IPS-15b (cell line): ENCODE measurements around the gene BDKRB2.

ENCODE experiments used
- H3K27me3 ChIP-seq: one replicate; pipeline ENCODE4 v1.6.1; 2013; ENCODE audit warnings: low read length; ENCODE audit not compliant: control insufficient read depth, insufficient read depth
- H3K36me3 ChIP-seq: one replicate; pipeline ENCODE4 v1.6.1; 2013; ENCODE audit warnings: low read length; ENCODE audit not compliant: control insufficient read depth, insufficient read depth
- H3K4me1 ChIP-seq: one replicate; pipeline ENCODE4 v1.6.1; 2013; ENCODE audit warnings: mild to moderate bottlenecking, low read length; ENCODE audit not compliant: control insufficient read depth, insufficient read depth
- H3K4me3 ChIP-seq: one replicate; pipeline ENCODE4 v1.5.1; 2013; ENCODE audit warnings: low read depth, low read length
- H3K9ac ChIP-seq: one replicate; pipeline ENCODE4 v1.6.1; 2013; ENCODE audit warnings: low read depth, mild to moderate bottlenecking, low read length
- H3K9me3 ChIP-seq: one replicate; pipeline ENCODE4 v1.6.1; 2013; ENCODE audit warnings: mild to moderate bottlenecking, low read length; ENCODE audit not compliant: control insufficient read depth, insufficient read depth

Gene BDKRB2

GRCh38 chr14:96250485-96250884 lies 45.8 kb downstream of the BDKRB2 start:
- H3K4me3 ChIP-seq, result no peak overlapping the region

GRCh38 chr14:96251656-96252155 lies 47.1 kb downstream of the BDKRB2 start:
- Histone ChIP-seq H3K9ac (no peak overlapping the region), H3K9me3 (no peaks in the 10 kb centered on the region), H3K36me3 (no peaks in the 10 kb centered on the region), H3K4me3 (no peak overlapping the region), H3K4me1 (no peaks in the 10 kb centered on the region), H3K27me3 (no peaks in the 10 kb centered on the region)

More at GRCh38 chr14:96250485-96250884, 45.8 kb downstream of the BDKRB2 start:
- Histone ChIP-seq H3K9me3 (no peaks in the 10 kb centered on the region), H3K27me3 (no peaks in the 10 kb centered on the region), H3K4me1 (no peaks in the 10 kb centered on the region), H3K9ac (no peak overlapping the region), H3K36me3 (no peaks in the 10 kb centered on the region)

GRCh38 chr14:96252323-96252998 lies 47.8 kb downstream of the BDKRB2 start:
- H3K4me1 ChIP-seq, result no peaks in the 10 kb centered on the region
- no peak overlapping the region for H3K4me3 ChIP-seq
- no peak overlapping the region for H3K9ac ChIP-seq
- no peaks in the 10 kb centered on the region for H3K9me3 ChIP-seq
- no peaks in the 10 kb centered on the region for H3K27me3 ChIP-seq
- H3K36me3 ChIP-seq, result no peaks in the 10 kb centered on the region

- no peaks in the 10 kb centered on the region for H3K36me3 ChIP-seq
- H3K4me1 ChIP-seq, result no peaks in the 10 kb centered on the region
- no peaks in the 10 kb centered on the region for H3K27me3 ChIP-seq
- H3K9ac ChIP-seq, result no peak overlapping the region
- no peak overlapping the region for H3K4me3 ChIP-seq
- H3K9me3 ChIP-seq, result no peaks in the 10 kb centered on the region
Measured at GRCh38 chr14:96252999-96253539, 48.4 kb downstream of the BDKRB2 start.

GRCh38 chr14:96254687-96255086 lies 50.0 kb downstream of the BDKRB2 start:
- H3K9ac ChIP-seq, result no peak overlapping the region
- H3K4me3 ChIP-seq, result no peak overlapping the region
- H3K4me1 ChIP-seq, result no peaks in the 10 kb centered on the region
- H3K27me3 ChIP-seq, result no peaks in the 10 kb centered on the region
- H3K9me3 ChIP-seq, result no peaks in the 10 kb centered on the region
- no peaks in the 10 kb centered on the region for H3K36me3 ChIP-seq

- Histone ChIP-seq H3K4me3 (no peak within 1 kb of the TSS), H3K4me1 (no peaks in the 10 kb centered on the region), H3K9ac (no peak within 1 kb of the TSS), H3K27me3 (no peaks in the 10 kb centered on the region), H3K9me3 (no peaks in the 10 kb centered on the region), H3K36me3 (no peaks in the 10 kb centered on the region)
Measured at GRCh38 chr14:96255501-96256366, 51.1 kb downstream of the BDKRB2 start, which contains the start of gene BDKRB1. Gene BDKRB1, plus strand, starts transcription at chr14:96256210. Its CDS starts 7,473 bp downstream, at chr14:96263683.

GRCh38 chr14:96256407-96256806 lies 51.8 kb downstream of the BDKRB2 start:
- no peaks in the 10 kb centered on the region for H3K9me3 ChIP-seq
- H3K4me3 ChIP-seq, result no peak overlapping the region
- no peaks in the 10 kb centered on the region for H3K4me1 ChIP-seq
- H3K27me3 ChIP-seq, result no peaks in the 10 kb centered on the region
- no peaks in the 10 kb centered on the region for H3K36me3 ChIP-seq
- H3K9ac ChIP-seq, result no peak overlapping the region

GRCh38 chr14:96257056-96257455 lies 52.4 kb downstream of the BDKRB2 start:
- no peaks in the 10 kb centered on the region for H3K27me3 ChIP-seq
- H3K4me3 ChIP-seq, result no peak overlapping the region
- no peaks in the 10 kb centered on the region for H3K4me1 ChIP-seq
- H3K9ac ChIP-seq, result no peak overlapping the region
- H3K9me3 ChIP-seq, result no peaks in the 10 kb centered on the region
- no peaks in the 10 kb centered on the region for H3K36me3 ChIP-seq

GRCh38 chr14:96257900-96258299 lies 53.3 kb downstream of the BDKRB2 start:
- H3K27me3 ChIP-seq, result no peaks in the 10 kb centered on the region
- no peaks in the 10 kb centered on the region for H3K4me1 ChIP-seq

GRCh38 chr14:96260341-96260821 lies 55.7 kb downstream of the BDKRB2 start:
- no peak overlapping the region for H3K4me3 ChIP-seq
- H3K4me1 ChIP-seq, result no peaks in the 10 kb centered on the region
- no peak overlapping the region for H3K9ac ChIP-seq
- no peaks in the 10 kb centered on the region for H3K36me3 ChIP-seq
- H3K9me3 ChIP-seq, result no peaks in the 10 kb centered on the region
- no peaks in the 10 kb centered on the region for H3K27me3 ChIP-seq

More at GRCh38 chr14:96257900-96258299, 53.3 kb downstream of the BDKRB2 start:
- Histone ChIP-seq H3K4me3 (no peak overlapping the region), H3K9ac (no peak overlapping the region), H3K36me3 (no peaks in the 10 kb centered on the region), H3K9me3 (no peaks in the 10 kb centered on the region)

GRCh38 chr14:96261053-96261452 lies 56.4 kb downstream of the BDKRB2 start:
- Histone ChIP-seq H3K36me3 (no peaks in the 10 kb centered on the region), H3K27me3 (no peaks in the 10 kb centered on the region), H3K9ac (no peak overlapping the region), H3K4me1 (no peaks in the 10 kb centered on the region), H3K9me3 (no peaks in the 10 kb centered on the region), H3K4me3 (no peak overlapping the region)
